Upper lobe of right lung (tissue), 1 donor: Measurements from ENCODE around the gene OSBPL2. TPM values are rescaled to one million over a fixed set of nuclear protein-coding genes. Genes with fewer than 3 reads are reported as not detected.

Source experiments
- ATAC-seq: fragments of 200-7000 bp; cut with Tn5 transposase; one replicate; pipeline ENCODE4 v1.9.1; 2020; ENCODE audit warnings: mild to moderate bottlenecking, moderate library complexity
- DNase-seq: peaks from one replicate; pipeline ENCODE4 v3.0.0-alpha.2; 2020
- H3K27ac ChIP-seq: fragments of 200-600 bp; one replicate; pipeline ENCODE4 v1.8.0; 2022
- H3K27me3 ChIP-seq: fragments of 200-600 bp; one replicate; pipeline ENCODE4 v1.8.0; 2022; ENCODE audit warnings: mild to moderate bottlenecking
- H3K36me3 ChIP-seq: fragments of 200-600 bp; one replicate; pipeline ENCODE4 v1.8.0; 2022
- H3K4me1 ChIP-seq: fragments of 200-600 bp; one replicate; pipeline ENCODE4 v1.8.0; 2022
- H3K4me3 ChIP-seq: fragments of 200-600 bp; one replicate; pipeline ENCODE4 v1.8.0; 2022; ENCODE audit warnings: mild to moderate bottlenecking
- H3K9me3 ChIP-seq: fragments of 200-600 bp; one replicate; pipeline ENCODE4 v1.8.0; 2022
- intact Hi-C: fragments of 100-400 bp; cut with DNase I; formaldehyde crosslinking; loops from one replicate; pipeline ENCODE4 v1.11.0; 2022
- total RNA-seq: library from RNA; stranded (reverse); fragmentation: NEBNext Ultra II Directional; extraction: Animal tissue kit (Norgen Biotek cat#: 25700); gene quantifications from one replicate; pipeline ENCODE4 v1.2.1, GENCODE V29; 2021
- TF ChIP-seq, protein P1 (sequence below): fragments of 200-600 bp; IDR thresholded peaks from one replicate; pipeline ENCODE4 v1.8.0; 2022; ENCODE audit warnings: antibody characterized with exemption
- donor health status: DM: no; HTN: yes; CAD: no; lungs with severe emphysema.

The OSBPL2 gene
- total RNA-seq, 1 donor from 2014 or later, result 52.3 TPM

DNA sequence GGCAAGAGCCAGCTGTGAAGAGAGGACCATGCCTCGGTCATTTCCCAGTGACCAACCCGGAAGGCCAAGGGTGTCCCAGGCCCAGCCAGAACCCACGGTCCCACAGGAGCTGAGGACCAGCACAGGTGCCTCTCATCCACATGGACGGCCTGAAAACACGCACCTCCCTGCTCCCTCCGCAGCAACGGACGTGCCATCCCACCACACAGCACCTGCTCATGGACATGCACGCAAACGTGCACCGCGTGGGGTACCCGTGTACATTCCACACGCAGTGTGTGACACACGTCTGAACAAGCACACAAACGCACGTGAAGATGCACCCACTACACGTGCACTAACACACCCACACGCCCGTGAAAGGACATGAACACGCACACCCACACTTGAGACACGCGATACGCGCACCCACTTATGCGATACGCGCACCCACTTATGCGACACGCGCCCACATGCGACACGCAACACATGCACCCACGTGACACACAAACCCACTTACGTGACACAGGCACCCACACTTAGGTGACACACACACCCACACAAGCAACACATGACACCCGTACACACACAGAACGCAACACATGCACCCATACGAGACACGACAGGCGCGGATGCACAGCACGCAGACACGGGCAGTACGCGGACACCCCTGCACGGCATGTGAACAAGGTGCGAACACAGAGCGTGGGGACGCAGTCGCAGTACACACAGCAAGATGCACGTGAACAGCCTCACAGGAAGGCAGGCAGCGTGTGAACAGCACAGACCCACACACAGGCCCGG is 98.6 kb downstream of the OSBPL2 start:
- no peak for ATAC-seq
- Histone ChIP-seq H3K36me3 (peaks cover 67% of the 10 kb centered on the region), H3K27ac (no peak overlapping the region), H3K9me3 (no peaks in the 10 kb centered on the region), H3K4me1 (no peaks in the 10 kb centered on the region), H3K27me3 (no peaks in the 10 kb centered on the region), H3K4me3 (no peak overlapping the region)
- DNase-seq, result no peak
- intact Hi-C loops, result no loop called here
- TF ChIP-seq, protein P1, sequence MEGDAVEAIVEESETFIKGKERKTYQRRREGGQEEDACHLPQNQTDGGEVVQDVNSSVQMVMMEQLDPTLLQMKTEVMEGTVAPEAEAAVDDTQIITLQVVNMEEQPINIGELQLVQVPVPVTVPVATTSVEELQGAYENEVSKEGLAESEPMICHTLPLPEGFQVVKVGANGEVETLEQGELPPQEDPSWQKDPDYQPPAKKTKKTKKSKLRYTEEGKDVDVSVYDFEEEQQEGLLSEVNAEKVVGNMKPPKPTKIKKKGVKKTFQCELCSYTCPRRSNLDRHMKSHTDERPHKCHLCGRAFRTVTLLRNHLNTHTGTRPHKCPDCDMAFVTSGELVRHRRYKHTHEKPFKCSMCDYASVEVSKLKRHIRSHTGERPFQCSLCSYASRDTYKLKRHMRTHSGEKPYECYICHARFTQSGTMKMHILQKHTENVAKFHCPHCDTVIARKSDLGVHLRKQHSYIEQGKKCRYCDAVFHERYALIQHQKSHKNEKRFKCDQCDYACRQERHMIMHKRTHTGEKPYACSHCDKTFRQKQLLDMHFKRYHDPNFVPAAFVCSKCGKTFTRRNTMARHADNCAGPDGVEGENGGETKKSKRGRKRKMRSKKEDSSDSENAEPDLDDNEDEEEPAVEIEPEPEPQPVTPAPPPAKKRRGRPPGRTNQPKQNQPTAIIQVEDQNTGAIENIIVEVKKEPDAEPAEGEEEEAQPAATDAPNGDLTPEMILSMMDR, result no peak

DNA sequence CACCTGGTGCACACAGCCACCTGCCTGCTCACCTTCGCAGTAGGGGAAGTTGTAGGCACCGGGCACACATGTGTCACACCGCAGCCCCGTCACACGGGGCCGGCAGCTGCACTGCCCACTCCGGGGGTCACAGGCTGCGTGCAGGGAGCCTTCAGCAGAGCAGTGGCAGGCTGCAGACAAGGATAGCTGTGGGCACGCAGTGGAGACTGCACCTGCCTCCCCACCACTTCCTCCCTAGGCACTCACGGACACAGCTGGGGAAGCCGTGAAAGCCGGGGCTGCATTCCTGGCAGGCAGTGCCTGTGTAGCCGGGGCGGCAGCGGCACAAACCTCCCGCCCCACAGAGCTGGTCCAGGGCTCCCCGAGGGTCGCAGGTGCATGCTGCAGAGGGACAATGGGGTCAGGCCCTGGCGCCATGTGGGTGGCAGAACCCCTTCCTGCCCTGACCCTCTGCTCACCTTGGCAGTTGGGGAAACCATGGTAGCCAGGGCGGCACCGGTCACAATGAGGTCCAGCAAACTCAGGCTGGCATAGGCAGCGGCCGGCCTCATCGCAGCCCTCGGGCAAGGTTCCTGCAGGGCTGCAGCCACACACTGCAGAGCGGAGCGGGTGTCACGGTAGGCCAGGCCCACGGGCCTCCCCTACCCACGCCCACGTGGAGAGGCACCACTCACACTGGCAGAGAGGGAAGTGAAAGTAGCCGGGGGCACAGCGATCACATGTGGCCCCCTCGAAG is 99.4 kb downstream of the OSBPL2 start:
- no peak overlapping the region for H3K4me3 ChIP-seq
- DNase-seq (no peak), ATAC-seq (peak; percentile 8)
- no peak overlapping the region for H3K27ac ChIP-seq
- no peaks in the 10 kb centered on the region for H3K27me3 ChIP-seq
- intact Hi-C loops, result no loop called here
- H3K9me3 ChIP-seq, result no peaks in the 10 kb centered on the region
- TF ChIP-seq, protein P1, result no peak
- H3K4me1 ChIP-seq, result no peaks in the 10 kb centered on the region
- H3K36me3 ChIP-seq, result peaks cover 62% of the 10 kb centered on the region

DNA sequence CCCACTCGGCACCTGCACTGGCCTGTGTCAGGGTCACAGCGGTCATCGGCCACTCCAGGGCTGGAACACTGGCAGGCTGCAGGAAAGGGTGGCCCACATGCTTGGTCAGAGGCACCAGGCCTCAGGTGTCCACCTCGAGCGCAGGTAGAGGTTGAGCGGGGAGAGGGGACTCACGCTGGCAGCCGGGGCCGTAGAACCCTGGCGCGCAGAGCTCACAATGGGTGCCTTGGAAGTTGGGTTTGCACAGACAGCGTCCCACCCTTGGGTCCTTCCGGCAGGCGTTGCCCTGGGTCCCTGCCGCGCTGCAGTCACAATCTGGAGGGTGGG is 99.9 kb downstream of the OSBPL2 start:
- no peaks in the 10 kb centered on the region for H3K27me3 ChIP-seq
- H3K4me1 ChIP-seq, result no peaks in the 10 kb centered on the region
- DNase-seq, result no peak
- no peak for ATAC-seq
- intact Hi-C loops, result no loop called here
- no peak overlapping the region for H3K27ac ChIP-seq
- no peak overlapping the region for H3K4me3 ChIP-seq
- H3K9me3 ChIP-seq, result no peaks in the 10 kb centered on the region
- H3K36me3 ChIP-seq, result peaks cover 62% of the 10 kb centered on the region
- TF ChIP-seq, protein P1, result no peak

DNA sequence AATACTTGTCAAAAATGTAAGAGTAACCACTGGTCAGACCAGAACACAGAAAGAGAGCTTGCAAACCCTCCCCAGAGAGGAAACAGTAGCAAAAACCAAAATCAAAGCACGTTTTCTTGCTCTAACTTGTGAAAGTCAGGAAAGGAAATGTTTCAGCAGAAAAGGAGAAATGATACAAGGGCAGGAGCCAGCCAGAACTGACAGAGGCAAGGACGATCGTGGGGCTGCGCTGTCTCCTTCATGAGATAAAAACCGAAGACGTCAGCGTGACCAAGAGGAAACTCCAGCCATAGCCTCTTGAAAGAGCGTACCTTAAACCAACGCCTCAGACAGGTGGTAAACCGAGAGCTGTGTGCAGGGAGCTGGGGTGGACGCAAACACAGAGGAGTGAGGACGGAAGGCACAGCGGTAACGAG is 101.3 kb downstream of the OSBPL2 start:
- no peaks in the 10 kb centered on the region for H3K27me3 ChIP-seq
- no peak overlapping the region for H3K4me3 ChIP-seq
- ATAC-seq, result no peak
- no peaks in the 10 kb centered on the region for H3K9me3 ChIP-seq
- no peak for DNase-seq
- intact Hi-C loops, result no loop called here
- peaks cover 60% of the 10 kb centered on the region for H3K36me3 ChIP-seq
- TF ChIP-seq, protein P1, result no peak
- H3K27ac ChIP-seq, result no peak overlapping the region
- no peaks in the 10 kb centered on the region for H3K4me1 ChIP-seq

DNA sequence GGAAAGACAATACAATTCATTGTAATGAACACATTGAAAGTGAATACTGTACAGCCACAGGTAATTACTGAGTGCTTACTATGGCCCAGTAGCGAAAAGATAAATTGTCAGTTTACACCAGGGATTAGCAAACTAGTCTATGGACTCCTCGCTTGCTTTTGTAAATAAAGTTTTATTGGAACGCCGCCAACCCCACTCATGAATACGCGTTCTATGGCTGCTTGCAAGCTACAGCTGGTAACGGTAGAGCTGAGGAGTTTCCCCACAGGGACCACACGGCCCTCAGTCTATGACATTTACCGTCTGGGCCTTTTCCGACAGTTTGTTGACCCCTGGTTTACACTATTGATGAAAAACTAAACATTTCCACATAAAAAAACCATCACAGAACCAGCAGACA is 104.6 kb downstream of the OSBPL2 start:
- intact Hi-C loops, result no loop called here
- Histone ChIP-seq H3K36me3 (peaks cover 53% of the 10 kb centered on the region), H3K27me3 (no peaks in the 10 kb centered on the region), H3K27ac (no peak overlapping the region), H3K4me1 (no peaks in the 10 kb centered on the region), H3K4me3 (no peak overlapping the region), H3K9me3 (no peaks in the 10 kb centered on the region)
- DNase-seq (no peak), ATAC-seq (no peak)
- TF ChIP-seq, protein P1, result no peak
